ENCODE data around the gene KCNK4.

Gene KCNK4

GRCh38 chr11:64324692-64325469 lies 33.8 kb downstream of the KCNK4 start:
- TF ChIP-seq TAF1 (IDR thresholded peaks at IDR 0.05; ENCODE audit: borderline replicate concordance, insufficient read depth, low read length) (no peak), FOXP2 (optimal IDR thresholded peaks at IDR 0.05; ENCODE audit: borderline replicate concordance, extremely low read depth, extremely low read length, insufficient read depth) (no peak), POLR2AphosphoS5 (IDR thresholded peaks at IDR 0.05; ENCODE audit: low read depth, low read length) (no peak), SIN3A (IDR thresholded peaks at IDR 0.05; ENCODE audit: borderline replicate concordance, insufficient read depth, low read length) (no peak), REST (IDR thresholded peaks at IDR 0.05; ENCODE audit: insufficient read depth in 1 of 2, low read depth in 2 of 2, low read length in 2 of 2) (no peak)

- no peak for TF ChIP-seq FOXP2 (optimal IDR thresholded peaks at IDR 0.05; ENCODE audit: borderline replicate concordance, extremely low read depth, extremely low read length, insufficient read depth)
Observed at GRCh38 chr11:64327375-64327774, 36.3 kb downstream of the KCNK4 start.

- TF ChIP-seq TAF1 (IDR thresholded peaks at IDR 0.05; ENCODE audit: borderline replicate concordance, insufficient read depth, low read length) (no peak), SIN3A (IDR thresholded peaks at IDR 0.05; ENCODE audit: borderline replicate concordance, insufficient read depth, low read length) (no peak), POLR2AphosphoS5 (IDR thresholded peaks at IDR 0.05; ENCODE audit: low read depth, low read length) (no peak), REST (IDR thresholded peaks at IDR 0.05; ENCODE audit: insufficient read depth in 1 of 2, low read depth in 2 of 2, low read length in 2 of 2) (no peak), FOXP2 (optimal IDR thresholded peaks at IDR 0.05; ENCODE audit: borderline replicate concordance, extremely low read depth, extremely low read length, insufficient read depth) (no peak)
Observed at GRCh38 chr11:64327993-64328392, 36.9 kb downstream of the KCNK4 start.

GRCh38 chr11:64330888-64331287 lies 39.8 kb downstream of the KCNK4 start:
- TF ChIP-seq POLR2AphosphoS5 (IDR thresholded peaks at IDR 0.05; ENCODE audit: low read depth, low read length) = no peak
- no peak for TF ChIP-seq FOXP2 (optimal IDR thresholded peaks at IDR 0.05; ENCODE audit: borderline replicate concordance, extremely low read depth, extremely low read length, insufficient read depth)
- TF ChIP-seq TAF1 (IDR thresholded peaks at IDR 0.05; ENCODE audit: borderline replicate concordance, insufficient read depth, low read length) = no peak
- no peak for TF ChIP-seq SIN3A (IDR thresholded peaks at IDR 0.05; ENCODE audit: borderline replicate concordance, insufficient read depth, low read length)
- TF ChIP-seq REST (IDR thresholded peaks at IDR 0.05; ENCODE audit: insufficient read depth in 1 of 2, low read depth in 2 of 2, low read length in 2 of 2) = no peak

GRCh38 chr11:64331569-64332371 lies 40.7 kb downstream of the KCNK4 start:
- TF ChIP-seq REST (IDR thresholded peaks at IDR 0.05; ENCODE audit: insufficient read depth in 1 of 2, low read depth in 2 of 2, low read length in 2 of 2) (no peak), FOXP2 (optimal IDR thresholded peaks at IDR 0.05; ENCODE audit: borderline replicate concordance, extremely low read depth, extremely low read length, insufficient read depth) (no peak), TAF1 (IDR thresholded peaks at IDR 0.05; ENCODE audit: borderline replicate concordance, insufficient read depth, low read length) (no peak), SIN3A (IDR thresholded peaks at IDR 0.05; ENCODE audit: borderline replicate concordance, insufficient read depth, low read length) (no peak), POLR2AphosphoS5 (IDR thresholded peaks at IDR 0.05; ENCODE audit: low read depth, low read length) (no peak)

Data from PFSK-1 (cell line).